Smooth muscle cell (in vitro differentiated cells): ENCODE data around the gene DCP1A. TPM values are rescaled to one million over a fixed set of nuclear protein-coding genes. Genes with fewer than 3 reads are reported as not detected.
"Not testable (repeated sequence)": the region's sequence is repeated elsewhere in the genome, so short reads cannot be mapped to it uniquely, and the experiment has no call there.

ENCODE experiments used
- DNase-seq: peaks from one replicate; lab custom pipeline; 2025; ENCODE audit not compliant: unreplicated experiment; lab: John Stamatoyannopoulos, UW
- H2AFZ ChIP-seq: fragments of 200-600 bp; sonication (generic); 2 replicates; pipeline ENCODE4 v1.6.0; 2016; ENCODE audit warnings: antibody characterized with exemption, low read depth, mild to moderate bottlenecking
- H3F3A ChIP-seq: fragments of 200-600 bp; sonication (generic); 2 replicates; pipeline ENCODE4 v1.6.0; 2017; ENCODE audit warnings: antibody characterized with exemption, low read depth
- H3K27ac ChIP-seq: fragments of 200-600 bp; sonication (generic); 2 replicates; pipeline ENCODE4 v1.5.1; 2016; ENCODE audit warnings: low read depth, mild to moderate bottlenecking
- H3K27me3 ChIP-seq: fragments of 200-600 bp; sonication (generic); 2 replicates; pipeline ENCODE4 v1.6.1; 2016; ENCODE audit warnings: low read depth, mild to moderate bottlenecking
- H3K36me3 ChIP-seq: fragments of 200-600 bp; sonication (generic); 2 replicates; pipeline ENCODE4 v1.5.1; 2016; ENCODE audit warnings: low read depth
- H3K4me1 ChIP-seq: fragments of 200-600 bp; sonication (generic); 2 replicates; pipeline ENCODE4 v1.5.1; 2016; ENCODE audit warnings: low read depth
- H3K4me2 ChIP-seq: fragments of 200-600 bp; sonication (generic); 2 replicates; pipeline ENCODE4 v1.6.0; 2016; ENCODE audit warnings: mild to moderate bottlenecking
- H3K4me3 ChIP-seq: fragments of 200-600 bp; sonication (generic); 2 replicates; pipeline ENCODE4 v1.5.1; 2016; ENCODE audit warnings: mild to moderate bottlenecking
- H3K79me2 ChIP-seq: fragments of 200-600 bp; sonication (generic); 2 replicates; pipeline ENCODE4 v1.6.0; 2016; ENCODE audit warnings: low read depth, mild to moderate bottlenecking
- H3K9ac ChIP-seq: fragments of 200-600 bp; sonication (generic); 2 replicates; pipeline ENCODE4 v1.6.0; 2016; ENCODE audit warnings: low read depth
- H3K9me3 ChIP-seq: fragments of 200-600 bp; sonication (generic); replicated peaks from 2 replicates; pipeline ENCODE4 v1.5.1; 2016; ENCODE audit warnings: low read depth
- H4K20me1 ChIP-seq: fragments of 200-600 bp; sonication (generic); 2 replicates; pipeline ENCODE4 v1.6.0; 2016; ENCODE audit warnings: low read depth
- WGBS: methylation state at CpG from one replicate; pipeline ENCODE4 v1.1.7; 2016; ENCODE audit warnings: low lambda C conversion rate; 5-methylcytosine and 5-hydroxymethylcytosine counted together
- polyA plus RNA-seq: library from polyadenylated mRNA; unstranded; fragments of >200 nt; fragmentation: Nextera tagmentation; extraction: Ambion mirVana; gene quantifications from 2 replicates; pipeline ENCODE4 v1.2.1, GENCODE V29; 2016
- total RNA-seq: library from RNA; depleted of rRNA; stranded (reverse); fragments of >200 nt; gene quantifications from 2 replicates; pipeline ENCODE4 v1.2.3, GENCODE V29; 2014
- TF ChIP-seq, protein P1 (sequence below): fragments of 200-600 bp; sonication (generic); IDR thresholded peaks from 2 replicates; pipeline ENCODE4 v1.5.1; 2017; ENCODE audit warnings: borderline replicate concordance, mild to moderate bottlenecking, antibody characterized with exemption; ENCODE audit not compliant: insufficient read depth, poor library complexity, severe bottlenecking

DCP1A gene
- total and polyA plus RNA-seq, 2 experiments from 2014 or later, result 24.7 to 43.5 TPM

DNA sequence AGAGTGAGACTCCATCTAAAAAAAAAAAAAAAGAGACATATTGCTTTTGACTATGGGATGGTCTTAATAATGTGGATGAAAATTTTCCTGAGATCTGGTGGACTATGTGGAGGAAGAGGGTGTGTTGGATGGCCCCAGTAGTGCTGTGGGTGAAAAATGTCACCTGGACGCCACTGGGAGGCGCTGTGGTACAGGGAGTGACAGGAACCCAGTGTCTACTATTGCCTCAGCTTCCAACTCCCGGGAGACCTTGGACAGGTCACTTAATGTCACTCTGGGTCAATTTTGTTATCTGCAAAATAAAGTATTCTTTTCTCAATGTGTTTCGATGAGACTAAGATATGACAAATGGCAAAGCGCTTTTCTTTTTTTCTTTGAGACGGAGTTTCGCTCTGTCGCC is 27.7 kb upstream of the DCP1A start:
- no peaks in the 10 kb centered on the region for H3K4me1 ChIP-seq
- no peaks in the 10 kb centered on the region for H3K79me2 ChIP-seq
- peaks cover 14% of the 10 kb centered on the region for H3K27me3 ChIP-seq
- no peak overlapping the region for H3K9ac ChIP-seq
- H3F3A ChIP-seq, result no peaks in the 10 kb centered on the region
- no peak overlapping the region for H3K27ac ChIP-seq
- no peaks in the 10 kb centered on the region for H4K20me1 ChIP-seq
- no peak overlapping the region for H3K4me2 ChIP-seq
- 57% methylated on average over 8 of the region's 8 CpGs for WGBS
- no peaks in the 10 kb centered on the region for H3K36me3 ChIP-seq
- H3K9me3 ChIP-seq, result no peaks in the 10 kb centered on the region
- no peak overlapping the region for H3K4me3 ChIP-seq
- TF ChIP-seq, protein P1, sequence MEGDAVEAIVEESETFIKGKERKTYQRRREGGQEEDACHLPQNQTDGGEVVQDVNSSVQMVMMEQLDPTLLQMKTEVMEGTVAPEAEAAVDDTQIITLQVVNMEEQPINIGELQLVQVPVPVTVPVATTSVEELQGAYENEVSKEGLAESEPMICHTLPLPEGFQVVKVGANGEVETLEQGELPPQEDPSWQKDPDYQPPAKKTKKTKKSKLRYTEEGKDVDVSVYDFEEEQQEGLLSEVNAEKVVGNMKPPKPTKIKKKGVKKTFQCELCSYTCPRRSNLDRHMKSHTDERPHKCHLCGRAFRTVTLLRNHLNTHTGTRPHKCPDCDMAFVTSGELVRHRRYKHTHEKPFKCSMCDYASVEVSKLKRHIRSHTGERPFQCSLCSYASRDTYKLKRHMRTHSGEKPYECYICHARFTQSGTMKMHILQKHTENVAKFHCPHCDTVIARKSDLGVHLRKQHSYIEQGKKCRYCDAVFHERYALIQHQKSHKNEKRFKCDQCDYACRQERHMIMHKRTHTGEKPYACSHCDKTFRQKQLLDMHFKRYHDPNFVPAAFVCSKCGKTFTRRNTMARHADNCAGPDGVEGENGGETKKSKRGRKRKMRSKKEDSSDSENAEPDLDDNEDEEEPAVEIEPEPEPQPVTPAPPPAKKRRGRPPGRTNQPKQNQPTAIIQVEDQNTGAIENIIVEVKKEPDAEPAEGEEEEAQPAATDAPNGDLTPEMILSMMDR, result peak; percentile 77
- H2AFZ ChIP-seq, result no peak overlapping the region
- no peak for DNase-seq

GRCh38 chr3:53370719-53371118 is 23.4 kb upstream of the DCP1A start:
- H3K4me3 ChIP-seq, H3K79me2 ChIP-seq, H3K27me3 ChIP-seq, H3F3A ChIP-seq, DNase-seq, H3K9me3 ChIP-seq, H3K4me2 ChIP-seq, H3K27ac ChIP-seq, H3K9ac ChIP-seq, H3K4me1 ChIP-seq, H3K36me3 ChIP-seq, H4K20me1 ChIP-seq, H2AFZ ChIP-seq: not testable (repeated sequence)
- WGBS, result 67% methylated on average over 17 of the region's 17 CpGs

GRCh38 chr3:53361852-53362251 is 14.5 kb upstream of the DCP1A start:
- no peaks in the 10 kb centered on the region for H4K20me1 ChIP-seq
- no peak overlapping the region for H2AFZ ChIP-seq
- 94% methylated on average over 3 of the region's 3 CpGs for WGBS
- H3K4me2 ChIP-seq, result no peak overlapping the region
- no peaks in the 10 kb centered on the region for H3K79me2 ChIP-seq
- TF ChIP-seq, protein P1, result no peak
- H3K27me3 ChIP-seq, result no peaks in the 10 kb centered on the region
- no peak for DNase-seq
- no peaks in the 10 kb centered on the region for H3K9me3 ChIP-seq
- H3K27ac ChIP-seq, result no peak overlapping the region
- H3K36me3 ChIP-seq, result no peaks in the 10 kb centered on the region
- no peak overlapping the region for H3K4me3 ChIP-seq
- H3K4me1 ChIP-seq, result no peaks in the 10 kb centered on the region
- H3K9ac ChIP-seq, result no peak overlapping the region
- H3F3A ChIP-seq, result no peaks in the 10 kb centered on the region

GRCh38 chr3:53357458-53357857 is 10.1 kb upstream of the DCP1A start:
- no peaks in the 10 kb centered on the region for H4K20me1 ChIP-seq
- H3K36me3 ChIP-seq, result no peaks in the 10 kb centered on the region
- 66% methylated on average over 1 of the region's 1 CpG for WGBS
- no peaks in the 10 kb centered on the region for H3K27me3 ChIP-seq
- TF ChIP-seq, protein P1, result no peak
- no peak overlapping the region for H3K4me3 ChIP-seq
- H3K79me2 ChIP-seq, result no peaks in the 10 kb centered on the region
- no peak overlapping the region for H3K9ac ChIP-seq
- DNase-seq, result no peak
- H3K27ac ChIP-seq, result no peak overlapping the region
- no peaks in the 10 kb centered on the region for H3K4me1 ChIP-seq
- H2AFZ ChIP-seq, result peak overlapping the region; percentile 72
- H3K4me2 ChIP-seq, result no peak overlapping the region
- no peaks in the 10 kb centered on the region for H3K9me3 ChIP-seq
- no peaks in the 10 kb centered on the region for H3F3A ChIP-seq
